Measurements from ENCODE around the gene TUBGCP3.

Gene TUBGCP3

GRCh38 chr13:112447761-112448603 lies 140.0 kb downstream of the TUBGCP3 start:
- Histone ChIP-seq H3K9me3 (no peaks in the 10 kb centered on the region), H3K27me3 (peaks cover 24% of the 10 kb centered on the region), H3K4me1 (ENCODE audit: control insufficient read depth in 1 of 2, insufficient read depth in 1 of 2, low read depth in 1 of 2, low read length in 1 of 2) (no peaks in the 10 kb centered on the region), H3K4me3 (ENCODE audit: low read depth in 1 of 2, low read length in 1 of 2) (no peak overlapping the region), H3K27ac (no peak overlapping the region), H3K36me3 (no peaks in the 10 kb centered on the region)
- no peak for TF ChIP-seq CTCF (IDR thresholded peaks at IDR 0.05)

GRCh38 chr13:112447306-112447705 lies 140.6 kb downstream of the TUBGCP3 start:
- Histone ChIP-seq H3K27ac (no peak overlapping the region), H3K4me1 (ENCODE audit: control insufficient read depth in 1 of 2, insufficient read depth in 1 of 2, low read depth in 1 of 2, low read length in 1 of 2) (no peaks in the 10 kb centered on the region), H3K27me3 (peaks cover 30% of the 10 kb centered on the region), H3K36me3 (no peaks in the 10 kb centered on the region), H3K4me3 (ENCODE audit: low read depth in 1 of 2, low read length in 1 of 2) (no peak overlapping the region), H3K9me3 (no peaks in the 10 kb centered on the region)
- no peak for TF ChIP-seq CTCF (IDR thresholded peaks at IDR 0.05)

GRCh38 chr13:112446867-112447266 lies 141.1 kb downstream of the TUBGCP3 start:
- TF ChIP-seq CTCF (IDR thresholded peaks at IDR 0.05): no peak
- Histone ChIP-seq H3K27me3 (peaks cover 35% of the 10 kb centered on the region), H3K36me3 (no peaks in the 10 kb centered on the region), H3K9me3 (no peaks in the 10 kb centered on the region), H3K4me3 (ENCODE audit: low read depth in 1 of 2, low read length in 1 of 2) (no peak overlapping the region), H3K27ac (no peak overlapping the region), H3K4me1 (ENCODE audit: control insufficient read depth in 1 of 2, insufficient read depth in 1 of 2, low read depth in 1 of 2, low read length in 1 of 2) (no peaks in the 10 kb centered on the region)

GRCh38 chr13:112446347-112446861 lies 141.5 kb downstream of the TUBGCP3 start:
- no peaks in the 10 kb centered on the region for H3K9me3 ChIP-seq
- no peaks in the 10 kb centered on the region for H3K36me3 ChIP-seq
- H3K27me3 ChIP-seq: peaks cover 39% of the 10 kb centered on the region
- no peak overlapping the region for H3K27ac ChIP-seq
- no peak overlapping the region for H3K4me3 ChIP-seq (ENCODE audit: low read depth in 1 of 2, low read length in 1 of 2)
- TF ChIP-seq CTCF (IDR thresholded peaks at IDR 0.05): no peak
- H3K4me1 ChIP-seq (ENCODE audit: control insufficient read depth in 1 of 2, insufficient read depth in 1 of 2, low read depth in 1 of 2, low read length in 1 of 2): no peaks in the 10 kb centered on the region

- H3K27ac ChIP-seq: no peak overlapping the region
- H3K4me1 ChIP-seq (ENCODE audit: control insufficient read depth in 1 of 2, insufficient read depth in 1 of 2, low read depth in 1 of 2, low read length in 1 of 2): no peaks in the 10 kb centered on the region
- H3K36me3 ChIP-seq: no peaks in the 10 kb centered on the region
- peaks cover 44% of the 10 kb centered on the region for H3K27me3 ChIP-seq
- H3K9me3 ChIP-seq: no peaks in the 10 kb centered on the region
- TF ChIP-seq CTCF (IDR thresholded peaks at IDR 0.05): no peak
- H3K4me3 ChIP-seq (ENCODE audit: low read depth in 1 of 2, low read length in 1 of 2): no peak overlapping the region
Observed at GRCh38 chr13:112445411-112446271, 142.3 kb downstream of the TUBGCP3 start.
